ENCODE measurements around the gene NBPF1.
"Not testable (repeated sequence)": the region's sequence is repeated elsewhere in the genome, so short reads cannot be mapped to it uniquely, and the experiment has no call there.

DNA sequence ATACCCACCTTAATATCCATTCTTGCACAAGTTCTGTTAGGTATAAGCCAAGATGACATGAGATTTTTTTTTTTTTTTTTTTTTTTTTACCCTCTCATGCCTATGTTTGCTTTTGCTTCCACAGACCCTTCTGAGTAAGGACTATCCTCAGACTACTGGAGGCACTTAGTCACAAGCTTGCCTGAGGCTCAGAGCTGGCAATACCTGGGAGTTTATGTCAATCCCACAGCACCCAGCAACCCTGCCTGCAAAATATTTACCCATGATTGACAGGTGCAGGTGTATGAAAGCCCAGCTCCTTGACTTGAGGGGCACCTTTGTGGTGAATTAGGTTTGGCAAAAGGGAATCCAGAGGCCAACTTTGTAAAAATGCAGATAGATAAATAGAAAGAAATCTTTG lies 87.6 kb downstream of the NBPF1 start:
- TF ChIP-seq, protein P1, sequence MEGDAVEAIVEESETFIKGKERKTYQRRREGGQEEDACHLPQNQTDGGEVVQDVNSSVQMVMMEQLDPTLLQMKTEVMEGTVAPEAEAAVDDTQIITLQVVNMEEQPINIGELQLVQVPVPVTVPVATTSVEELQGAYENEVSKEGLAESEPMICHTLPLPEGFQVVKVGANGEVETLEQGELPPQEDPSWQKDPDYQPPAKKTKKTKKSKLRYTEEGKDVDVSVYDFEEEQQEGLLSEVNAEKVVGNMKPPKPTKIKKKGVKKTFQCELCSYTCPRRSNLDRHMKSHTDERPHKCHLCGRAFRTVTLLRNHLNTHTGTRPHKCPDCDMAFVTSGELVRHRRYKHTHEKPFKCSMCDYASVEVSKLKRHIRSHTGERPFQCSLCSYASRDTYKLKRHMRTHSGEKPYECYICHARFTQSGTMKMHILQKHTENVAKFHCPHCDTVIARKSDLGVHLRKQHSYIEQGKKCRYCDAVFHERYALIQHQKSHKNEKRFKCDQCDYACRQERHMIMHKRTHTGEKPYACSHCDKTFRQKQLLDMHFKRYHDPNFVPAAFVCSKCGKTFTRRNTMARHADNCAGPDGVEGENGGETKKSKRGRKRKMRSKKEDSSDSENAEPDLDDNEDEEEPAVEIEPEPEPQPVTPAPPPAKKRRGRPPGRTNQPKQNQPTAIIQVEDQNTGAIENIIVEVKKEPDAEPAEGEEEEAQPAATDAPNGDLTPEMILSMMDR (IDR thresholded peaks at IDR 0.05), result not testable (repeated sequence)
- not testable (repeated sequence) for TF ChIP-seq POLR2A (IDR thresholded peaks at IDR 0.05)

Data from thyroid gland (tissue), 4 donors.